ENCODE data around the gene TEKT2. TPM values are rescaled to one million over a fixed set of nuclear protein-coding genes. Genes with fewer than 3 reads are reported as not detected.

Gene TEKT2
- total RNA-seq, 2 experiments from 2014 or later, result not detected

- peaks cover 4% of the 10 kb centered on the region for H3K36me3 Mint-ChIP-seq
- no peaks in the 10 kb centered on the region for H3K9me3 Mint-ChIP-seq
- DNase-seq (peak; percentile 62), ATAC-seq (ENCODE audit: low read depth) (peak; percentile 69)
- peaks cover 9% of the 10 kb centered on the region for H3K4me1 Mint-ChIP-seq
- POLR2A ChIA-PET, result interaction anchor here (0.8 to 2.2 kb wide), 7 partner anchors 15 to 38 kb away, joined by 3 to 6 read pairs (median 3); partner anchors contain the start of gene TRAPPC3
- peak overlapping the region; percentile 43 for H3K27ac Mint-ChIP-seq
- no peaks in the 10 kb centered on the region for H3K27me3 Mint-ChIP-seq
- H3K4me3 Mint-ChIP-seq, result no peak overlapping the region
Observed at GRCh38 chr1:36134505-36135329, 50.8 kb downstream of the TEKT2 start.

GRCh38 chr1:36135330-36135667 is 51.4 kb downstream of the TEKT2 start:
- DNase-seq (no peak), ATAC-seq (ENCODE audit: low read depth) (no peak)
- no peaks in the 10 kb centered on the region for H3K27me3 Mint-ChIP-seq
- peaks cover 6% of the 10 kb centered on the region for H3K36me3 Mint-ChIP-seq
- H3K27ac Mint-ChIP-seq, result no peak overlapping the region
- H3K4me3 Mint-ChIP-seq, result no peak overlapping the region
- POLR2A ChIA-PET, result interaction anchor here (0.8 to 2.2 kb wide), 7 partner anchors 14 to 39 kb away, joined by 3 to 6 read pairs (median 3); partner anchors contain the start of gene TRAPPC3
- no peaks in the 10 kb centered on the region for H3K9me3 Mint-ChIP-seq
- H3K4me1 Mint-ChIP-seq, result peaks cover 10% of the 10 kb centered on the region

GRCh38 chr1:36135796-36136195 is 51.9 kb downstream of the TEKT2 start:
- POLR2A ChIA-PET, result interaction anchor here (0.5 to 2.2 kb wide), 4 partner anchors 14 to 37 kb away, joined by 3 to 6 read pairs (median 4); partner anchors contain the start of gene TRAPPC3
- no peak overlapping the region for H3K27ac Mint-ChIP-seq

GRCh38 chr1:36136535-36136934 is 52.6 kb downstream of the TEKT2 start:
- Mint-ChIP-seq H3K36me3 (peaks cover 10% of the 10 kb centered on the region), H3K27ac (no peak overlapping the region), H3K9me3 (no peaks in the 10 kb centered on the region), H3K27me3 (no peaks in the 10 kb centered on the region), H3K4me1 (peaks cover 16% of the 10 kb centered on the region), H3K4me3 (no peak overlapping the region)
- no peak for DNase-seq
- POLR2A ChIA-PET, result interaction anchor here (0.5 to 2.2 kb wide), 2 partner anchors 16 to 36 kb away, joined by 5 to 6 read pairs; no protein-coding TSS in a partner anchor
- ATAC-seq (ENCODE audit: low read depth), result no peak

More at GRCh38 chr1:36135796-36136195, 51.9 kb downstream of the TEKT2 start:
- ATAC-seq (ENCODE audit: low read depth) (no peak), DNase-seq (no peak)
- H3K36me3 Mint-ChIP-seq, result peaks cover 6% of the 10 kb centered on the region
- no peak overlapping the region for H3K4me3 Mint-ChIP-seq
- H3K4me1 Mint-ChIP-seq, result peaks cover 12% of the 10 kb centered on the region
- H3K9me3 Mint-ChIP-seq, result no peaks in the 10 kb centered on the region
- H3K27me3 Mint-ChIP-seq, result no peaks in the 10 kb centered on the region

GRCh38 chr1:36137226-36137625 is 53.3 kb downstream of the TEKT2 start:
- Mint-ChIP-seq H3K27ac (no peak overlapping the region), H3K4me3 (no peak overlapping the region), H3K4me1 (peaks cover 18% of the 10 kb centered on the region), H3K9me3 (no peaks in the 10 kb centered on the region), H3K27me3 (no peaks in the 10 kb centered on the region), H3K36me3 (peaks cover 12% of the 10 kb centered on the region)
- no peak for ATAC-seq (ENCODE audit: low read depth)
- DNase-seq, result no peak
- POLR2A ChIA-PET, result no interaction called here

- no peak for ATAC-seq (ENCODE audit: low read depth)
- no peak for DNase-seq
- Mint-ChIP-seq H3K9me3 (no peaks in the 10 kb centered on the region), H3K27ac (no peak overlapping the region), H3K4me3 (no peak overlapping the region), H3K36me3 (peaks cover 12% of the 10 kb centered on the region), H3K27me3 (no peaks in the 10 kb centered on the region), H3K4me1 (peaks cover 18% of the 10 kb centered on the region)
- POLR2A ChIA-PET, result no interaction called here
Observed at GRCh38 chr1:36137776-36138175, 53.9 kb downstream of the TEKT2 start.

Other genes with a start within 250 kb of the TEKT2 start
- 10 to 100 TPM; 24.0 to 24.8 TPM for gene AGO1, start 200.9 kb upstream of the TEKT2 start, total RNA-seq
- gene AGO3, start 153.0 kb upstream of the TEKT2 start, total RNA-seq, result 10 to 100 TPM; 26.5 to 34.0 TPM
- 10 to 100 TPM; 30.7 to 32.7 TPM for gene ADPRS, start 4.8 kb downstream of the TEKT2 start, total RNA-seq
- under 1 TPM; 0.17 to 0.19 TPM for gene COL8A2, start 41.1 kb downstream of the TEKT2 start, total RNA-seq
- 10 to 100 TPM; 51.7 to 52.5 TPM for gene TRAPPC3, start 65.4 kb downstream of the TEKT2 start, total RNA-seq
- 100 to 1,000 TPM; 234 to 237 TPM for gene MAP7D1, start 72.1 kb downstream of the TEKT2 start, total RNA-seq
- 100 to 1,000 TPM; 125 to 130 TPM for gene THRAP3, start 140.3 kb downstream of the TEKT2 start, total RNA-seq
- gene SH3D21, start 222.3 kb downstream of the TEKT2 start, total RNA-seq, result 10 to 100 TPM; 24.9 to 26.5 TPM
- 10 to 100 TPM; 11.6 to 14.1 TPM for gene EVA1B, start 239.6 kb downstream of the TEKT2 start, total RNA-seq